Measurements from ENCODE around the gene SNF8.
A peak's percentile ranks its signal among the peaks of the same experiment; 100 is the strongest.
"Not testable (repeated sequence)": the region's sequence is repeated elsewhere in the genome, so short reads cannot be mapped to it uniquely, and the experiment has no call there.

Gene SNF8, protein sequence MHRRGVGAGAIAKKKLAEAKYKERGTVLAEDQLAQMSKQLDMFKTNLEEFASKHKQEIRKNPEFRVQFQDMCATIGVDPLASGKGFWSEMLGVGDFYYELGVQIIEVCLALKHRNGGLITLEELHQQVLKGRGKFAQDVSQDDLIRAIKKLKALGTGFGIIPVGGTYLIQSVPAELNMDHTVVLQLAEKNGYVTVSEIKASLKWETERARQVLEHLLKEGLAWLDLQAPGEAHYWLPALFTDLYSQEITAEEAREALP

GRCh38 chr17:48944515-48945260, at the start of gene SNF8:
TSS of gene SNF8 (minus strand) at chr17:48944842. CDS start at chr17:48944734, 108 bp downstream.
- DNase-seq: peak; percentile 91

- no peak for DNase-seq
These were observed 49.3 kb upstream of the SNF8 start for GRCh38 chr17:48993951-48994350.

DNA sequence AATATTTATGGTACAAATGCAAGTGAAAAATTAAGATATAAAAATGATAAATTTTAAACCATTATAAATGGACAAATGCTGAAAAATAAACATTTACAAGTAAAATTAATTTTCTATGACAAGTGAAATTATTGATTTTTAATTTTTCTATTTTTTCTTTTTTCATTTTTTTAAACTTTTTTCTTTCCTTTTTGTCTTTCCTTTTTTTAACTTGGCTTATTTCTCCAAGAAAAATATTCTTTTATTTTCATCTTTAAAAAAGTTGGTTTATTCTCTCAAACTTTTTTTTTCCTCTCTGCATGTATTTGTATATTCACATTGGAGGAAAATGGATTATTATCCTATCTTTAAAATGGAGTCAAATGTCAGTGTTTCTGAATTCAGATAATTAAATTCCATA, 48.7 kb upstream of the SNF8 start:
- DNase-seq: no peak

DNA sequence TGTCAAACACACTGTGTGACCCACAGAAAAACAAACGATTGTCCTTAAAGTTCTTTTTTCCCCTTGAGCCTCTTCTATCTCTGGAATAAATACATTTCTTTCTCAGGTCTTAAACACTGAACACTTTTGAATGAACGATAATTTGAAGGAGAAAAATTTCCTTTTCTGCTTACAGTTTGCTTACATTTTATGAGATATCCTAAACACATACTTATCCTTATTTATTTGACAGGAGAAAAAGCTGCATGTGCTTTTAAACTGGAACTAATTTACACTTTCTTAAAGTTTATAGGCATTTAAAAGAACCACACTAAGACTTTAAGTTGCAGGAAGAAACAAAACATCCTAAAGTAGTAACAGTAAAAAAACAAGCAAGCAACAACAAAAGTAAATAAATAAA, 47.8 kb upstream of the SNF8 start:
- DNase-seq: no peak

- no peak for DNase-seq
These were observed 46.3 kb upstream of the SNF8 start for GRCh38 chr17:48990882-48991357.

DNA sequence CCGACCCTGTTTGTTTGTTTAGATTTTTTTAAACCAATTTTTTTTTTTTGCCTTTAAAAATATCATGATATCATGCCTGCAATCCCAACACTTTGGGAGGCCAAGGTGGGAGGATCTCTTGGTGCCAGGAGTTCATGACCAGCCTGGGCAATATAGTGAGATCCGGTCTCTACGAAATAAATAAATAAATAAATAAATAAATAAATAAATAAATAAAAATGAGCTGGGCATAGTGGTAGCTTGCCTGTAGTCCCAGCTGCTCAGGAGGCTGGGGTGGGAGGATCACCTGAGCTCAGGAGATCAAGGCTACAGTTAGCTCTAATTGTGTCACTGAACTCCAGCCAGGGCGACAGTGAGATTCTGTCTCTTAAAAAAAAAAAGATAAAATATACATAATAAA, 44.5 kb upstream of the SNF8 start:
- DNase-seq: no peak

- DNase-seq: no peak
These were observed 41.0 kb upstream of the SNF8 start for GRCh38 chr17:48985436-48986245.

- no peak for DNase-seq
These were observed 37.4 kb upstream of the SNF8 start for GRCh38 chr17:48981927-48982539.

DNA sequence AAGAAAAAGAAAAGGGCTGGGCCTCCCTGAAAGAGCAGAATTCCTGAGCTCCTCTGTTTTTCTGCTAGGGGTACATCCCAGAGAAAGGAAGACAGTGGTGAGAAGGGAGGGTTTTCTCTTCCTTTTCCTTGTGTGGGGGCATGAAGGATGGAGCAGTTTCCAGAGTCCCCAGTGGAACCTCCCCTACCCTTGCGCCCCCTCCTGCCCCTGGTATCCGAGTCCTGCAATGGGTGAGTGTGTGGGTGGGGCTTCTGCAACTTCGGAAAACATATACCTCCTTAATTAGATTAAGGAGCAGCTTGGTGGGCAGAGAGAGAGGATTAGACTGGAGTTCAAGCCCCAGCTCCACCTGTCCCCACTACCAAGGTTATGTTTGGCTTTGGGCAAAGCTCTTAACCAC, 29.2 kb upstream of the SNF8 start:
- DNase-seq: no peak

GRCh38 chr17:48972749-48973097, 28.1 kb upstream of the SNF8 start:
- no peak for DNase-seq

DNA sequence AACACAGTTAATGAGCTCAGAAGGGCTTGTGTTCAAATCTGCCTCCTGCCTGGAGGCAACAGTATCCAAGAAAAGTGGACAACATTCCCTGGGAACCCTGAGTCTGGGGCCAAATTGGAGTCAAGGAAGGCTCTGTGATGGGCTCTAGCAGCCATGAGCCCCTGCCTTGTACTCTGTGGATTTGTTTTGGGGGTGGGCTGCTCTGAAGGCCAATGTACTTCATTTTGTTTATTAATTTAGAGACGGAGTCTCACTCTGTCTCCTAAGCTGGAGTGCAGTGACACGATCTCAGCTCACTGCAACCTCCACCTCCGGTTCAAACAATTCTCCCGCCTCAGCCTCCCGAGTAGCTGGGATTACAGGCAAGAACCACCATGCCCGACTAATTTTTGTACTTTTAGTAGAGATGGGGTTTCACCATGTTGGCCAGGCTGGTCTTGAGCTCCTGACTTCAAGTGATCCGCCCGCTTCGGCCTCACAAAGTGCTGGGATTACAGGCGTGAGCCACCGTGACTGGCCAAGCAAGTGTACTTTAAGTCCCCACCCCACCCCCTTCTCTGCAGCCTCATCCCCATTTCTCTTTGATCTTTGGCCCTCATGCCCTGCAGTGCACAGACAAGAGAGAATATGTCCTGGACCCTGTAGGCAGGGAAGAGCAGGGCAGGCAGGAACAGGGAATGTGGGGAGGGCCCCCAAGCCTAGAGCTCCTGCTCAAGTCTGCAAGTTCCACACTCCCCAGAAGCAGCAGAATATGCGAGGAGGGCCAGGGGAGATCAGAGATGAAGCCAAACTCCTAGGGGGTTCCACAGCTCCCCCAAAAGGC, 26.4 kb upstream of the SNF8 start:
- DNase-seq: no peak

DNA sequence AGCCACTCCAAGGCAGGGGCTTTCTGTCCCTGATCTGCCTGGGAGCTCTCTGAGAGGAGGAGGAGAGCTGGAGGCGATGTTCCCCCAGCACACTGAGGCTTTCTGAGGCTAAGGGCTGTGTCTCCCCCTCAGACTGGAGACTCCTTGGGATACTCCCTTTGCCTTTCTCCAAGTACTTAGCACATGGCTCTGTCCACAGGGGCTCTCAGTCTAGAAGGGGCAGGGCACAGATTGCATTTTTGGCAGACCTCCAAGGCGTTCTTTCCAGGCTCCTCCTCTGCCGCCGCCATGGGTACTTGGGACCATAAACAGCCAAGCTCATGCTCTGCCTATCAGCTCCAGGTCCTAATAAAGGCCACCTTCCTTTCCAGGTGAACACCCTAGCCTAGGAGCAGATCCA, 25.6 kb upstream of the SNF8 start:
- no peak for DNase-seq

GRCh38 chr17:48961516-48962233, 17.0 kb upstream of the SNF8 start:
- no peak for DNase-seq

- DNase-seq: no peak
These were observed 16.3 kb upstream of the SNF8 start for GRCh38 chr17:48960834-48961515.

- DNase-seq: peak; percentile 20
These were observed 9.7 kb upstream of the SNF8 start for GRCh38 chr17:48954300-48954755.

DNA sequence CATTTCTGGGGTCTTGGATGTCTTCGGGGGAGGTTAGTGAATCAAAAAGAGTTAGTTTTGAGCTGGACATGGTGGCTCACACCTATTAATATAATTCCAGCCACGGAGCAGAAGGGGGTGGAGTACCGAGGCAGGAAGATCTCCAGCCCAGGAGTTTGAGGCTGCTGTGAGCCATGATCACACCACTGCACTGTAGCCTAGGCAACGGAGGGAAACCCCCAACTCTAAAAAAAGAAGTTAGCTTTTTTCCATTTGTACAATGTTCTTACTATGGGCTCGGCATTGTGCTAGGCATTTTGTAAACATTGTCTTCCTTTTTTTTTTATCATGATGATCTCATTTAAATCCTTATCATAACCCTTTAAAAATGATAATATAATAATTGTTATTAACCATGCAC, 8.3 kb upstream of the SNF8 start:
- DNase-seq: no peak

DNA sequence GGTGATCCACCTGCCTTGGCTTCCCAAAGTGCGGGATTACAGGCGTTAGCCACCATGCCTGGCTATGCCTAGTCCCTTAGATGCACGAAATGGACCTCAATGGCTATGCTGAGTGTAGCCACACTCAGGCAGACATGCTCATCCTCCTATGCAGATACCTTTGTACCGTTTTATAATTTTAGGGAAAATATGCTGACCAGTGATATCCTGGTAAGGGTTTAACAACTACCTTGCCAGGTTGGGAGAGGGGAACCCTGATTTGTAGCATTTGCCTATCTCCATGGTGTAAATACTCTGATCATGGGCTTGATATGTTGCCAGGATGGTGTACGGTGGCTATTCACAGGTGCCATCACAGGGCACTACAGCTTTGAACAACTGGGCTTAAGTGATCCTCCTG, 6.9 kb upstream of the SNF8 start:
- DNase-seq: no peak

- DNase-seq: not testable (repeated sequence)
These were observed 614 bp upstream of the SNF8 start for GRCh38 chr17:48945261-48945651.

GRCh38 chr17:48933035-48933434, 11.6 kb downstream of the SNF8 start:
- no peak for DNase-seq

GRCh38 chr17:48930435-48930873, 14.2 kb downstream of the SNF8 start:
- DNase-seq: no peak

DNA sequence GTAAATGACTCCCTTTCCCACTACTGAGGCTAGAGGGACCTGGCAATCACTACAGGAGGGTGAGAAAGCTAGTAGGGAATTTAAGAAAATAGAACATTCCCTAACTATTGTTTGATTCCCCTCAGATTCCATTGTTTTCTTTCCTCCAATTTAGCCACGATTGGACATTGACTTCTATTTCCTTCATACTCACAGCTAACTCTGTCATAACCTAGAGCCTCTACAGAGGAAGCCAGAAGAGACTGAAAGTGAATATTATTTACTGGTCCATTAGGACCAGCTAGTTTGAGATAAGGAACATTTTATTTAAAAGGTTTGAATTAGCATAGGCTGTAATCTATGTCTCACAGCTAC, 14.9 kb downstream of the SNF8 start:
- DNase-seq: no peak

Measured in hematopoietic multipotent progenitor cell treated with erythropoietin and hydrocortisone succinate and interleukin-3 and kit ligand, for 8 days (in vitro differentiated cells).